GM12875 (cell line): ENCODE data around the gene CT47A1.
"Not testable (repeated sequence)": the region's sequence is repeated elsewhere in the genome, so short reads cannot be mapped to it uniquely, and the experiment has no call there.

Source experiments
- H3K4me3 ChIP-seq: one replicate; pipeline ENCODE4 v1.5.1; 2011; ENCODE audit warnings: low read depth, low read length, control low read depth
- TF ChIP-seq, protein P1 (sequence below): IDR thresholded peaks from 2 replicates; pipeline ENCODE4 v1.5.1; 2011; ENCODE audit warnings: low read depth, mild to moderate bottlenecking, control low read depth, inconsistent platforms, low read length, moderate library complexity, borderline replicate concordance; ENCODE audit not compliant: insufficient read depth

CT47A1 gene

DNA sequence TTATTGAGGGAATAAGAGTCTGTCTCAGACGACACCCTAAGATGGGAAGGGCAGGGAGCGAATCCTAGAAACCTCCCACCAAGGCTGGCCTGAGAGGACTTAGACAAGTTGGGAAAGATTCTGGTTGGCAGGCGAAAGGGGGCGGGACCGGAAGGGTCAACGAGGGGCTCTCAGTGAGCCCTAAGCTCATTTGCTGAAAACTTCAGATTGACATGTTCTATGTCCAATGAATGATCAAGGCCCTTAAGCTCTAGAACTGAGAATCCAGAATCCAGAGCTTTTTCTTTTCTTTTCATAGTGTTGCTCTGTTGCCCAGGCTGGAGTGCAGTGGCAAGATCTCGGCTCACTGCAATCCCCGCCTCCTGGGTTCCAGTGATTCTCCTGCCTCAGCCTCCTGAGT is at the start of gene CT47A1:
Gene CT47A1 (minus strand): TSS at position 101 of the 400 bp plus-strand sequence. CDS start 231 bp downstream, outside the sequence.
- H3K4me3 ChIP-seq: not testable (repeated sequence)

DNA sequence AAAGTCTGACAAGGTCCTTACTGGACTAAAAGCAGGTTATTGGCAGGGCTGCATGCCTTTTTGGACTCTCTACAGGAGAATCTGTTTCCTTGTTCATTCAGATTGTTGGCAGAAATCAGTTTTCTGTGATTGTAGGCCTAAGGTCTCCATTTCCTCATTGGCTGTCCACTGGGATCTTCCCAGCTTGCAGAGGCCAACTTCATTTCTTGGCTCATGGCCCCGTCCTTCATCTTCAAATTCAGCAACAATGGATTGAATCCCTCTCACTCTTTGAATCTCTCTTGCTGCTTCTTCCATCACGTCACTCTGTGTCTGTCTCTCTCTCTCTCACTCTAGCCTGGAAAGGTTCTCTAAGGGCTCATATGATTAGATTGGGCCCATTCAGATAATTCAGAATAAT is 47.0 kb upstream of the CT47A1 start:
- TF ChIP-seq, protein P1, sequence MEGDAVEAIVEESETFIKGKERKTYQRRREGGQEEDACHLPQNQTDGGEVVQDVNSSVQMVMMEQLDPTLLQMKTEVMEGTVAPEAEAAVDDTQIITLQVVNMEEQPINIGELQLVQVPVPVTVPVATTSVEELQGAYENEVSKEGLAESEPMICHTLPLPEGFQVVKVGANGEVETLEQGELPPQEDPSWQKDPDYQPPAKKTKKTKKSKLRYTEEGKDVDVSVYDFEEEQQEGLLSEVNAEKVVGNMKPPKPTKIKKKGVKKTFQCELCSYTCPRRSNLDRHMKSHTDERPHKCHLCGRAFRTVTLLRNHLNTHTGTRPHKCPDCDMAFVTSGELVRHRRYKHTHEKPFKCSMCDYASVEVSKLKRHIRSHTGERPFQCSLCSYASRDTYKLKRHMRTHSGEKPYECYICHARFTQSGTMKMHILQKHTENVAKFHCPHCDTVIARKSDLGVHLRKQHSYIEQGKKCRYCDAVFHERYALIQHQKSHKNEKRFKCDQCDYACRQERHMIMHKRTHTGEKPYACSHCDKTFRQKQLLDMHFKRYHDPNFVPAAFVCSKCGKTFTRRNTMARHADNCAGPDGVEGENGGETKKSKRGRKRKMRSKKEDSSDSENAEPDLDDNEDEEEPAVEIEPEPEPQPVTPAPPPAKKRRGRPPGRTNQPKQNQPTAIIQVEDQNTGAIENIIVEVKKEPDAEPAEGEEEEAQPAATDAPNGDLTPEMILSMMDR: no peak
- H3K4me3 ChIP-seq: no peak overlapping the region

DNA sequence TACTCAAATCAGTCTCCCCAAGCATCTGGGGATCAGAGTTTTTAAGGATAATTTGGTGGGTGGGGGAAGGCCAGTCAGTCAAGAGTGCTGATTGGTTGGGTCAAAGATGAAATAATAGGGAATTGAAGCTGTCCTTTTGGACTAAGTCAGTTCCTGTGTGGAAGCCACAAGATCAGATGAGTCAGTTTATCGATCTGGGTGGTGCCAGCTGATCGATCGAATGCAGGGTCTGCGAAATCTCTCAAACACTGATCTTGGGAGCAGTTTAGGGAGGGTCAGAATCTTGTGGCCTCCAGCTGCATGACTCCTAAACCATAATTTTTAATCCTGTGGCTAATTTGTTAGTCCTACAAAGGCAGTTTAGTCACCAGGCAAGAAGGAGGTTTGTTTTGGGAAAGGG is 44.5 kb upstream of the CT47A1 start:
- no peak overlapping the region for H3K4me3 ChIP-seq
- TF ChIP-seq, protein P1: no peak

DNA sequence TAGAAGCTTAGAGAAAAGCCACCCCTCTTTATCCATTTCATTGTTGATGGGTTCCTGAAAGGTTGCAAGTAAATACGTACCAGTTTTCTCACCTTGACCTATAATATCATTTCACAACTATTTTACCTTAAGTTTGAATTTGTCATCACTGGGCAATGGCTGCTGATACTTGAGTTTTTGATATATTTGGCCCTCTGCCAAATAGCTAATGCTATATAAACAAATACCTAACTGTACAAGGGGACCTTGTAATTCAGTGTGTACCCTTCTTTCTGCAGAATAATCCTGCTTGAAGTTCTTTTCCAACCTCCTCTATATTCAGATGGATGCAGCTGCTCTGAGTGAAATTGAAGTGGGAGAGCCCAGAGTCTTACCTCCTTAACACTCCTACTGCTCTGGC is 42.9 kb upstream of the CT47A1 start:
- TF ChIP-seq, protein P1: no peak
- H3K4me3 ChIP-seq: no peak overlapping the region

DNA sequence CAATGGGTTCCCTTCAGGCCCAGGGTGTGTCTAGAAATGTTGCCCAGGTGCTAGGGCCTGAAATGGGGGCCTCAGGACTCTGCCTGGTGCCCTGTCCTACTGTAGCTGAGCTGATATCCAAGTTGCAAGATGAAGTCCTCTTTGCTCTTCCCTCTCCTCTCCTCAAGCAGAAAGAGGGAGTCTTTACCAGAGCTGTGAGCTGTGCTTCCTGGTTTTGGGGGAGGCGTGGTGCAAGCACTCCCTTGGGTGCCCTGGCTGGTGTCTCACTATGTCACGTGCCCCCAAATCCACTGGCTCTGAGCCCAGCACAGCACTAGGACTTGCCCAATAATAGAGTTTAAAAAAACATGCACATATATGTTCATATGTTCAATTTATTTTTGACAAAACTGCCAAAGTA is 29.3 kb upstream of the CT47A1 start:
- H3K4me3 ChIP-seq: no peak overlapping the region
- TF ChIP-seq, protein P1: no peak

DNA sequence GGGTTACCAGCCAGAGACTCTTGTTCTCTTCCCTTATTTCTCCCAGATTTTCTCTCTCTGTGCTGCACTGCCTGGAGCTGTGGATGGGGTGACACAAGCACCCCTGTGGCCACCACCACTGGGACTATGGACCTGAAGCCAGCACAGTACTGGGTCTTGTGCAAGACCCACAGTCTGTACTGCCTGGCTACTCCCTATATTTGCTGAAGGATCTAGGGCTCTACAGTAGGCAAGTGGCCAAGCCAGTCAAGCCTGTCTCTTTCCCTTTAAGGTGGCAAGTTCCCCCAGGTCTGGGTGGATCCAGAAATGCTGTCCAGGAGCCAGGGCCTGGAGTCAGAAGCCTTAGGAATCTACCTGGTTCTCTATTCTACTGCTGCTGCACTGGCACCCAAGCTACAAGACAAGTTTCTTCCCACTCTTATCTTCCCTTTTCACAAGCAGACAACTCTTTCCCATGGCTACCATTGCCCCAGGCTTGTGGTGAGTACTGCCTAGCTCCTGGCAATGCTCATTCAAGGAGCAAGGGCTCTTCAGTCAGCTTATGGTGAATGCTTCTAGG is 28.4 kb upstream of the CT47A1 start:
- no peak overlapping the region for H3K4me3 ChIP-seq
- TF ChIP-seq, protein P1: no peak

DNA sequence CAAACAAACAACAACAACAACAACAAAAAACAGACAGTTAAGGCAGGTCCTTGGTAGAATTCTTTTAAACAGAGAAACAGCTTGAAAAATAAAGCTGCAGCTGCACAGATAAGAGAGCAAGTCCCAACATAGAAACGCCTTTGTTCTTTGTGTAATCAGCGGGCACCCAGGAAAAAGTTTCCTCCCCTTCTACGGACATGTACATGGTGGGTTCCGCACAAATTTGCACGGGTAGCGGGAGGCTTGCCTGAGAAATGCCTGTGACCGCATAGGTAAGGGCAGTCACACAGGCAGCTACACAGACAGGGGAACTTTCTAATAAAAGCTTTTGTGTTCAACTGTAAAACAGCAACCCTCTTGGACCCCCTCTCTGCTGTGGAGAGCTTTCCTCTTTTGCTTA is 25.7 kb upstream of the CT47A1 start:
- TF ChIP-seq, protein P1: no peak
- H3K4me3 ChIP-seq: no peak overlapping the region

DNA sequence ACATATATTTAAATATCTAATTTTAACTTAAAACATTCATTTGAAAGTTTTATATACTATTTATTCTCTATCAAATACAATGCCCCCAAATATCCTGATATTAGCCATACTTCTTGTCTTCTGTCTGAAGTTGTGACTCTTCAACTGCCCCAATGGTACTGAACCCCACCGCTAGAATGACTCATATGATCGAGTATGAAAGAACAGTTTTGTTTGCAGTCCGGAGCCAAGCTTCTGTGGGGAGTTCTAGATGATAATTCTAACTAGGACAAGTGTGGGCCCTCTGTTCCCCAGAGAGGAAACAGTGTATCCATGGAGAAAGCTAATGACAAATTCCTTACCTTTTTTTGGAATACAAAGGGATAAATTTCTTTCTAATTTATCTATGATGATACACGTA is 24.7 kb upstream of the CT47A1 start:
- no peak overlapping the region for H3K4me3 ChIP-seq
- TF ChIP-seq, protein P1: no peak
